GM12872 (cell line): Measurements from ENCODE around the gene CD226.

Experiments
- TF ChIP-seq, protein P1 (sequence below): IDR thresholded peaks from 3 replicates; pipeline ENCODE4 v1.5.1; 2011; ENCODE audit warnings: low read depth, mild to moderate bottlenecking, low read length, moderate library complexity; ENCODE audit not compliant: insufficient read depth

The CD226 gene

GRCh38 chr18:69895066-69896047 lies 52.3 kb downstream of the CD226 start:
- TF ChIP-seq, protein P1, sequence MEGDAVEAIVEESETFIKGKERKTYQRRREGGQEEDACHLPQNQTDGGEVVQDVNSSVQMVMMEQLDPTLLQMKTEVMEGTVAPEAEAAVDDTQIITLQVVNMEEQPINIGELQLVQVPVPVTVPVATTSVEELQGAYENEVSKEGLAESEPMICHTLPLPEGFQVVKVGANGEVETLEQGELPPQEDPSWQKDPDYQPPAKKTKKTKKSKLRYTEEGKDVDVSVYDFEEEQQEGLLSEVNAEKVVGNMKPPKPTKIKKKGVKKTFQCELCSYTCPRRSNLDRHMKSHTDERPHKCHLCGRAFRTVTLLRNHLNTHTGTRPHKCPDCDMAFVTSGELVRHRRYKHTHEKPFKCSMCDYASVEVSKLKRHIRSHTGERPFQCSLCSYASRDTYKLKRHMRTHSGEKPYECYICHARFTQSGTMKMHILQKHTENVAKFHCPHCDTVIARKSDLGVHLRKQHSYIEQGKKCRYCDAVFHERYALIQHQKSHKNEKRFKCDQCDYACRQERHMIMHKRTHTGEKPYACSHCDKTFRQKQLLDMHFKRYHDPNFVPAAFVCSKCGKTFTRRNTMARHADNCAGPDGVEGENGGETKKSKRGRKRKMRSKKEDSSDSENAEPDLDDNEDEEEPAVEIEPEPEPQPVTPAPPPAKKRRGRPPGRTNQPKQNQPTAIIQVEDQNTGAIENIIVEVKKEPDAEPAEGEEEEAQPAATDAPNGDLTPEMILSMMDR, result no peak

DNA sequence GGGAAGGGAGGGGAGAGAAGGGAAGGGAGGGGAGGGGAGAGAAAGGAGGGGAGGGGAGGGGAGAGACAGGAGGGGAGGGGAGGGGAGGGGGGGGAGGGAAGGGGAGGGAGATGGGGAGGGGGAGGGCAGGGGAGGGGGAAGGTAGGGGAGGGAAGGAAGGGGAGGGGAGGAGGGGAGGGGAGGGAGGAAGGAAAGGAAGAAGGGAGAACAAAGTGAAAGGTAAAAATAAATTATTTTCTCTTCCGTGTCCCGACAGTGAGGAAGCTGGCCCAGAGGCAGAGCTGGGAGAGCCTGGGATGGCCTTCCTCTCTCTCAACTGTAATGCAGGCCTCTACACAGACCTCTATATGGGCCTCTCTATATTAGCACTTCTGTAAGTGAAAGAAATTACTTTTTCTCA lies 53.2 kb downstream of the CD226 start:
- TF ChIP-seq, protein P1, result no peak

DNA sequence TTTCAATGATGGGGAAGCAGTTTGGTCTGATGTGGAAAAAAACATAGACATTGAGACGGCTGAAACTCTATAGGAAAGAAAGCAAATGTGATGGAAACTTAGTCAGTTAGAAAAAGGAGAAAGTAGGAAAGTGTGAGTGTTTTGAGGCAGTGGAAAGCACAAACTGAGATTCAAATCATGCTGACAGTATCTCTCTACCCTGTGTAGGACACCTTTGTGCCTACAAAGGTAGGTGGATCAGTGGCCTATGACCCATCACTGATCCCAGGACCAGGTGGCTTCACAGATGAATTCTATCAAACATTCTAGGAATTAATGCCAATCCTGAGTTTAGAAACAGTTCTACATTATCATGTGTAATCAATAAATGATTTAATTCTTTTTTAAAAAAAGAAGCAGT lies 57.1 kb downstream of the CD226 start:
- TF ChIP-seq, protein P1, result no peak

DNA sequence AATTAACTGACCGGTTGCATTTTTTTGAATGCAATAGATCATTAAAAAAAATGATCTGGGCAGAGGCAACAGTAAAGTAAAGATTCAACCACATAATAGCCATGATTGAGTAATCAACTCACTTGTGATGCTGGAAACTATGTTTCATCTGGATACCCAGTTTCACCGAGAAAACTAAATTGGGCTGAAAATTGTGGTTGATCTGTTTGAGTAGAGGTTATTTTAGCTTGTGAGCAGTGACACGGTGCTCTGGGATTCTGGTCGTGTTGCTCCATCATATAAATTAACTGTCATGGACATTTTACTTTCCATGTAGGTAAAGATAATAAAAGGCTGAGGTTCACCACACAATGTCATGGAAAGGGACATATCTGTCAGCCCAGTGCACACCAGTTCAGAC lies 58.7 kb downstream of the CD226 start:
- TF ChIP-seq, protein P1, result no peak

- TF ChIP-seq, protein P1, result no peak
Measured at GRCh38 chr18:69887256-69887655, 60.4 kb downstream of the CD226 start.

DNA sequence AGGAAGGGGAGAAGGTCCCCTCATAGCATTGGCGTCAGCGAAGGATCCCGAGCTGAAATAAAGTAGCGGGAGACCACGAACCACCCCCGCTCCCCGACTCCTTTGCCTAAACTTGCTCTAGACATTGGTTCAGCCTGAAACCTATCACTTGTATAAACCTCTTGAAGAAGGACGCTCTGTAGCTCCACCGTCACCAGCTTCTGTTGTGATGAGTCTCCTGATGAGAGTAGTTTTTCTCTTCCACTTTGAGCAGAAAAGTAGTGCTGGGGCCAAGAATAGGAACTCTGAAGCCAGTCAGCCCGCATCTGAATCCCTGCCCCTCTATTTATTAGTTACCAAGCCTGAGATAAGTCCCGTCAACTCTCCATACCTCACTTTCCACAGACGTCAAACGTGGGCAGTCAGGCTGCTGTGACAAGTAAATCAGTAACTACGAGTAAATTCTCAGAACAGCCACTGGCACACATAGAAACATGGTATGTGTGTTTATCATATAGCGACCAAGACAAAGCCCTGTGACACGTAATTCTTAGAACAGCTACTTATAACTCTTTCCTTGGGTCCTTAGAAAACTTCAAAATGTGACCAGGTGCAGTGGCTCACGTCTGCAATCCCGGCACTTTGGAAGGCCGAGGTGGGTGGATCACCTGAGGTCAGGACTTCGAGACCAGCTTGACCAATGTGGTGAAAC lies 61.7 kb downstream of the CD226 start:
- TF ChIP-seq, protein P1, result no peak

DNA sequence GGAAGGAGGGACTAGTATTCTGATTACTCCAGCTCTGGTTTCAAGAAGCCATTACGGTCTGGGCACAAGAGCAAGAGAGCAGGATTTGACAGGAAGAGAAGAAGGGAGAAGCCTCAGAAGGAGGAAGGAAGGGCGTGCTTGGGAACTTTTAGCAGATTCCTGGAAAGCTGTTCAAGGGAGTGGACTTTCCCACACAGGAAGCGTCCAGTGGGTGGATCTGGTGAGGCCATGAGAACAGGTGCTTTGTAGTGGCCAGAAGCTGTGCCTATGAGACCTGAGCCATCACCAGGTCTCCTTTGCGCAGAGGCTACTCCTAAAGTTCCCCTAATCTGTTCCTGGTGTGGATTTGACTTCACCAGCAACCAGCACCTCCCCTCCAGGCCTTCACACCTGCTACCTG lies 62.3 kb downstream of the CD226 start:
- TF ChIP-seq, protein P1, result no peak
